GM13976 (cell line): ENCODE data around the gene PSTPIP2.

Experiments used
- DNase-seq: peaks from one replicate; pipeline ENCODE4 v3.0.0; 2012; ENCODE audit warnings: low spot score
- CTCF ChIP-seq: IDR thresholded peaks from 2 replicates; pipeline ENCODE4 v1.5.1; 2012; ENCODE audit warnings: borderline replicate concordance, mild to moderate bottlenecking; ENCODE audit not compliant: insufficient read depth; ENCODE audit errors: extremely low read depth, missing control alignments, control extremely low read depth
- in situ Hi-C: fragments of 300-500 bp; cut with MboI; formaldehyde crosslinking; loops from one replicate; pipeline ENCODE4 v1.12.0; 2022; ENCODE audit warnings: low sequenced_read_pairs, mixed read lengths, inconsistent platforms; ENCODE audit not compliant: unreplicated experiment

PSTPIP2 gene

GRCh38 chr18:46040033-46040746 is 31.9 kb downstream of the PSTPIP2 start:
- TF ChIP-seq CTCF = no peak
- in situ Hi-C loops = no loop called here
- DNase-seq = no peak

- TF ChIP-seq CTCF = no peak
- in situ Hi-C loops = no loop called here
These were observed 34.4 kb downstream of the PSTPIP2 start for GRCh38 chr18:46037512-46038305.

GRCh38 chr18:46035696-46036680 is 36.1 kb downstream of the PSTPIP2 start:
- no peak for DNase-seq
- in situ Hi-C loops = no loop called here
- TF ChIP-seq CTCF = no peak

More at GRCh38 chr18:46037512-46038305, 34.4 kb downstream of the PSTPIP2 start:
- DNase-seq = no peak

GRCh38 chr18:46034230-46034629 is 37.8 kb downstream of the PSTPIP2 start:
- TF ChIP-seq CTCF = no peak
- in situ Hi-C loops = no loop called here

GRCh38 chr18:46031741-46032140 is 40.3 kb downstream of the PSTPIP2 start:
- DNase-seq = no peak
- in situ Hi-C loops = no loop called here

More at GRCh38 chr18:46034230-46034629, 37.8 kb downstream of the PSTPIP2 start:
- DNase-seq = no peak

More at GRCh38 chr18:46031741-46032140, 40.3 kb downstream of the PSTPIP2 start:
- TF ChIP-seq CTCF = no peak
